Astrocyte (in vitro differentiated cells and primary cell): ENCODE measurements around the gene GOLGA6D.
"Not testable (repeated sequence)": the region's sequence is repeated elsewhere in the genome, so short reads cannot be mapped to it uniquely, and the experiment has no call there.

ENCODE experiments used
- EZH2 ChIP-seq: IDR thresholded peaks from 2 replicates; pipeline ENCODE4 v1.6.1; 2012; ENCODE audit warnings: mild to moderate bottlenecking, low read length, inconsistent platforms; ENCODE audit not compliant: insufficient read depth
- TF ChIP-seq, protein P1 (sequence below): IDR thresholded peaks from 2 replicates; pipeline ENCODE4 v1.5.1; 2011; ENCODE audit warnings: low read depth, mild to moderate bottlenecking, inconsistent platforms, low read length, moderate library complexity; ENCODE audit not compliant: insufficient read depth

DNA sequence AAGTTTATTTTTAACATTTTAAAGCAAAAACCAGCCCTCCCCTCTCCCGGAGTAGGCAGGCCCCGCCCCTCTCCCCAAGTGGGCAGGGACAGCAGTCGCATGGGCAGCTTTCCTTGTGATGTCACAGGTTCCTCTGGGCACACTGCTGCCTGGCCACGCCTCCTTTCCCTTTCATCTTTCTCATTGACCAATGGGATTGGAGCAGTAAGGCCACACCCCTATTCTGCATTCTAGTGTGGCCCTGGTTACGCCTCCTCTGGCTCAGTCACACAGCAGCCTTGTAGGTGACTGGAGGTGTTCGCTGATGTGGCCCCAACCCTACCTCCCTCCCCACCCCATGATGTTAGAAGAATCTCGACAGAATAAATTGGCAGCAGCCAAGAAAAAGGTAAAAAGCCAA, at the start of gene GOLGA6D:
- TF ChIP-seq, protein P1, sequence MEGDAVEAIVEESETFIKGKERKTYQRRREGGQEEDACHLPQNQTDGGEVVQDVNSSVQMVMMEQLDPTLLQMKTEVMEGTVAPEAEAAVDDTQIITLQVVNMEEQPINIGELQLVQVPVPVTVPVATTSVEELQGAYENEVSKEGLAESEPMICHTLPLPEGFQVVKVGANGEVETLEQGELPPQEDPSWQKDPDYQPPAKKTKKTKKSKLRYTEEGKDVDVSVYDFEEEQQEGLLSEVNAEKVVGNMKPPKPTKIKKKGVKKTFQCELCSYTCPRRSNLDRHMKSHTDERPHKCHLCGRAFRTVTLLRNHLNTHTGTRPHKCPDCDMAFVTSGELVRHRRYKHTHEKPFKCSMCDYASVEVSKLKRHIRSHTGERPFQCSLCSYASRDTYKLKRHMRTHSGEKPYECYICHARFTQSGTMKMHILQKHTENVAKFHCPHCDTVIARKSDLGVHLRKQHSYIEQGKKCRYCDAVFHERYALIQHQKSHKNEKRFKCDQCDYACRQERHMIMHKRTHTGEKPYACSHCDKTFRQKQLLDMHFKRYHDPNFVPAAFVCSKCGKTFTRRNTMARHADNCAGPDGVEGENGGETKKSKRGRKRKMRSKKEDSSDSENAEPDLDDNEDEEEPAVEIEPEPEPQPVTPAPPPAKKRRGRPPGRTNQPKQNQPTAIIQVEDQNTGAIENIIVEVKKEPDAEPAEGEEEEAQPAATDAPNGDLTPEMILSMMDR, result not testable (repeated sequence)
- TF ChIP-seq EZH2, result not testable (repeated sequence)
